B cell (primary cell): ENCODE measurements around the gene NPVF. TPM values are rescaled to one million over a fixed set of nuclear protein-coding genes. Genes with fewer than 3 reads are reported as not detected.

Experiments
- ATAC-seq: fragments of 200-7000 bp; cut with Tn5 transposase; one replicate; pipeline ENCODE4 v1.10.0; 2021; ENCODE audit warnings: low read depth, mild to moderate bottlenecking, moderate number of reproducible peaks, moderate library complexity
- CTCF ChIA-PET: fragments of 350-600 bp; sonication (Branson Sonifier 250); formaldehyde crosslinking; loops from one replicate; lab custom pipeline; 2021; ENCODE audit warnings: antibody characterized with exemption, inconsistent platforms; lab: Charles Lee
- POLR2A ChIA-PET: fragments of 350-600 bp; sonication (Branson Sonifier 250); formaldehyde crosslinking; loops from one replicate; lab custom pipeline; 2021; ENCODE audit warnings: antibody characterized with exemption; lab: Charles Lee
- DNase-seq: peaks from one replicate; pipeline ENCODE4 v3.0.0; 2013
- H2AFZ ChIP-seq: 2 replicates; pipeline ENCODE4 v1.6.1; 2012; ENCODE audit warnings: mild to moderate bottlenecking, low read depth, low read length; ENCODE audit not compliant: insufficient read depth, poor library complexity, severe bottlenecking
- H3K27ac ChIP-seq, 2 donors: 1 replicate in 1 of 2; 2 replicates in 1 of 2; pipeline ENCODE4 v1.5.1; 2012 to 2013; ENCODE audit warnings: low read length in 2 of 2, mild to moderate bottlenecking in 2 of 2, moderate library complexity in 1 of 2
- H3K27me3 ChIP-seq, 4 experiments: fragments of 200-600 bp in 1 of 4; sonication (generic) in 1 of 4; replicated peaks in 1 of 4; 1 replicate in 2 of 4; 2 replicates in 2 of 4; pipeline versions ENCODE4 v1.6.1 to v1.7.0; 2013 to 2016; ENCODE audit warnings: low read length in 3 of 4, mild to moderate bottlenecking in 2 of 4, mixed read lengths in 1 of 4, moderate library complexity in 1 of 4; ENCODE audit not compliant: insufficient read depth in 4 of 4, control insufficient read depth in 3 of 4; ENCODE audit errors: control extremely low read depth in 1 of 4
- H3K36me3 ChIP-seq, 2 experiments: replicated peaks in 1 of 2; 1 replicate in 1 of 2; 2 replicates in 1 of 2; pipeline versions ENCODE4 v1.6.1 to v1.7.1; 2013; ENCODE audit warnings: low read length in 1 of 2; ENCODE audit not compliant: insufficient read depth in 2 of 2, control insufficient read depth in 1 of 2; ENCODE audit errors: control extremely low read depth in 1 of 2, extremely low read depth in 1 of 2
- H3K4me1 ChIP-seq, 2 donors: fragments of 200-600 bp in 1 of 2; sonication (generic) in 1 of 2; 1 replicate in 1 of 2; 2 replicates in 1 of 2; pipeline versions ENCODE4 v1.5.1 to v1.6.1; 2013 to 2017; ENCODE audit warnings: low read length in 2 of 2; ENCODE audit not compliant: control insufficient read depth in 2 of 2, insufficient read depth in 2 of 2
- H3K4me2 ChIP-seq: replicated peaks from 2 replicates; pipeline ENCODE3; 2012; ENCODE audit warnings: mild to moderate bottlenecking, low read depth, low read length; ENCODE audit not compliant: poor library complexity, severe bottlenecking
- H3K4me3 ChIP-seq, 5 experiments: fragments of 200-600 bp in 1 of 5; sonication (generic) in 1 of 5; 1 replicate in 3 of 5; 2 replicates in 2 of 5; pipeline versions ENCODE4 v1.5.1 to v1.7.0; 2011 to 2016; ENCODE audit warnings: low read length in 4 of 5, mild to moderate bottlenecking in 4 of 5, low read depth in 2 of 5, control low read depth in 1 of 5, moderate library complexity in 1 of 5; ENCODE audit not compliant: insufficient read depth in 1 of 5; ENCODE audit errors: control extremely low read depth in 1 of 5, extremely low read depth in 1 of 5
- H3K79me2 ChIP-seq: fragments of 200-600 bp; sonication (generic); one replicate; pipeline ENCODE4 v1.6.0; 2016; ENCODE audit warnings: low read length; ENCODE audit not compliant: control insufficient read depth, insufficient read depth
- H3K9ac ChIP-seq: fragments of 200-600 bp; sonication (generic); 2 replicates; pipeline ENCODE4 v1.6.1; 2017; ENCODE audit warnings: mild to moderate bottlenecking, low read length, moderate library complexity
- H3K9me3 ChIP-seq, 3 donors: one replicate each; pipeline versions ENCODE4 v1.6.1 to v1.7.1; 2013; ENCODE audit warnings: low read length in 2 of 3; ENCODE audit not compliant: control insufficient read depth in 2 of 3, insufficient read depth in 1 of 3; ENCODE audit errors: control extremely low read depth in 1 of 3
- H4K20me1 ChIP-seq: 2 replicates; pipeline ENCODE4 v1.6.0; 2012; ENCODE audit warnings: mild to moderate bottlenecking, low read length; ENCODE audit not compliant: insufficient read depth, control insufficient read depth, poor library complexity, severe bottlenecking
- H3K27ac Mint-ChIP-seq: one replicate; pipeline ENCODE4 v1.8.0; 2021; ENCODE audit warnings: mixed read lengths
- H3K27me3 Mint-ChIP-seq: one replicate; pipeline ENCODE4 v1.8.0; 2021; ENCODE audit warnings: mixed read lengths
- H3K4me1 Mint-ChIP-seq: one replicate; pipeline ENCODE4 v1.8.0; 2021; ENCODE audit warnings: mixed read lengths
- H3K4me3 Mint-ChIP-seq: one replicate; pipeline ENCODE4 v1.8.0; 2021; ENCODE audit warnings: mixed read lengths
- H3K9me3 Mint-ChIP-seq: one replicate; pipeline ENCODE4 v1.8.0; 2022; ENCODE audit warnings: mixed read lengths; ENCODE audit not compliant: insufficient read depth
- CTCF ChIP-seq: fragments of 200-600 bp; IDR thresholded peaks from one replicate; pipeline ENCODE4 v1.8.0; 2022; ENCODE audit warnings: antibody characterized with exemption, mild to moderate bottlenecking
- EZH2 ChIP-seq: IDR thresholded peaks from 2 replicates; pipeline ENCODE4 v1.6.1; 2012; ENCODE audit warnings: borderline replicate concordance, low read depth, mild to moderate bottlenecking, moderate library complexity, low read length; ENCODE audit not compliant: insufficient read depth, poor library complexity, severe bottlenecking
- WGBS: methylation state at CpG from one replicate; pipeline ENCODE4 v1.1.5; 2013; ENCODE audit warnings: missing lambda C conversion rate; ENCODE audit not compliant: insufficient coverage; 5-methylcytosine and 5-hydroxymethylcytosine counted together
- intact Hi-C: fragments of 100-400 bp; cut with micrococcal nuclease; formaldehyde crosslinking; loops from one replicate; pipeline ENCODE4 v1.10.0; 2022
- polyA plus RNA-seq: library from polyadenylated mRNA; depleted of rRNA; stranded (reverse); fragments of >200 nt; gene quantifications from 2 replicates; pipeline ENCODE4 v1.2.3, GENCODE V29; 2012
- total RNA-seq, 2 donors: library from RNA; stranded (reverse); fragments of 120-200 nt in 1 of 2; gene quantifications; 1 replicate in 1 of 2; 2 replicates in 1 of 2; pipeline versions ENCODE4 v1.2.3 to v1.2.4, GENCODE V29; 2013 to 2022

The NPVF gene
- total and polyA plus RNA-seq, 2 donors (not counting 1 experiment from before 2014, with no cell fraction given) = not detected

GRCh38 chr7:25221009-25221408 lies 7.3 kb downstream of the NPVF start:
- H2AFZ ChIP-seq = no peak overlapping the region
- H4K20me1 ChIP-seq = no peaks in the 10 kb centered on the region
- H3K4me1 ChIP-seq = no peaks in the 10 kb centered on the region
- CTCF ChIA-PET = no interaction called here
- no peak overlapping the region for H3K27ac ChIP-seq
- ATAC-seq = no peak
- no peaks in the 10 kb centered on the region for H3K36me3 ChIP-seq
- no peak overlapping the region for H3K4me3 Mint-ChIP-seq
- H3K9me3 Mint-ChIP-seq = no peaks in the 10 kb centered on the region
- no peaks in the 10 kb centered on the region for H3K4me1 Mint-ChIP-seq
- no peak for DNase-seq
- H3K4me2 ChIP-seq = no peak overlapping the region
- no peak overlapping the region for H3K27ac Mint-ChIP-seq
- H3K9me3 ChIP-seq = no peaks in the 10 kb centered on the region
- no CpG with 5 or more reads among the region's 2 CpGs for WGBS
- H3K9ac ChIP-seq = no peak overlapping the region
- no peak for TF ChIP-seq EZH2
- TF ChIP-seq CTCF = no peak
- peaks cover 0 to 12% (median 2%) of the 10 kb centered on the region in 4 experiments for H3K27me3 ChIP-seq
- H3K79me2 ChIP-seq = no peaks in the 10 kb centered on the region
- intact Hi-C loops = no loop called here
- peaks cover 49% of the 10 kb centered on the region for H3K27me3 Mint-ChIP-seq
- no peak overlapping the region for H3K4me3 ChIP-seq
- POLR2A ChIA-PET = no interaction called here

DNA sequence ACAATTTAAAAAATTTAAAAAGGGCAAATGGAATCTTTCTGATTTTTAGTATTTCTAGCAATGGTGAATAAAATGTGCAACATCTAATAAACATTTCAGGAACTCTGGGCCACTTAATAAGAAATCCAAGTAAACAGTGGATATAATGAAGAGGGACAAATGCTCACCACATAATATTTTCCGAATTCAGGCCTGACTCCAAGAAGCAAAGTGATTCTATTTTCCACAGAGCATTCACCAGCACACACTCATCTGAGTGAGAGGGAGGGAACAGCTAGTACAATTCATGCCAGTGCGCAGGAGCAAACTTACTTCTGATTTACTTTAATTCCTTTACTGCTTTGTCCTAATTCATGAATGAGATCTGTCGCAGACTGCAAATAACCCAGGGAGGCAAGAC lies 10.1 kb downstream of the NPVF start:
- ATAC-seq = no peak
- Histone ChIP-seq H2AFZ (no peak overlapping the region), H3K79me2 (no peaks in the 10 kb centered on the region), H3K9me3 (no peaks in the 10 kb centered on the region), H3K36me3 (no peaks in the 10 kb centered on the region), H4K20me1 (no peaks in the 10 kb centered on the region), H3K4me3 (no peak overlapping the region), H3K9ac (no peak overlapping the region), H3K4me1 (no peaks in the 10 kb centered on the region), H3K4me2 (no peak overlapping the region), H3K27ac (no peak overlapping the region), H3K27me3 (peaks cover 0 to 9% (median 3%) of the 10 kb centered on the region in 4 experiments)
- no peak for DNase-seq
- H3K4me1 Mint-ChIP-seq = no peaks in the 10 kb centered on the region
- H3K9me3 Mint-ChIP-seq = no peaks in the 10 kb centered on the region
- H3K4me3 Mint-ChIP-seq = no peak overlapping the region
- H3K27me3 Mint-ChIP-seq = peaks cover 46% of the 10 kb centered on the region
- CTCF ChIA-PET = interaction anchor here (1.3 kb wide), 1 partner anchor 11 kb away, joined by 7 read pairs; the partner anchor contains the start of gene NPVF
- POLR2A ChIA-PET = no interaction called here
- intact Hi-C loops = no loop called here
- 100% methylated on average over 2 of the region's 3 CpGs for WGBS
- TF ChIP-seq EZH2 = no peak
- no peak for TF ChIP-seq CTCF
- H3K27ac Mint-ChIP-seq = no peak overlapping the region
